Activated CD8-positive, alpha-beta T cell treated with anti-CD3 and anti-CD28 coated beads for 36 hours (primary cell): Measurements from ENCODE around the gene FAM186B. TPM values are rescaled to one million over a fixed set of nuclear protein-coding genes. Genes with fewer than 3 reads are reported as not detected.

Experiments
- ATAC-seq: fragments of 200-7000 bp; cut with Tn5 transposase; one replicate; pipeline ENCODE4 v1.10.0; 2021; ENCODE audit warnings: mild to moderate bottlenecking, moderate library complexity
- CTCF ChIA-PET: fragments of 350-600 bp; sonication (Branson Sonifier 250); formaldehyde crosslinking; loops from one replicate; lab custom pipeline; 2021; ENCODE audit warnings: antibody characterized with exemption; lab: Charles Lee
- POLR2A ChIA-PET: fragments of 350-600 bp; sonication (Branson Sonifier 250); formaldehyde crosslinking; loops from one replicate; lab custom pipeline; 2021; ENCODE audit warnings: antibody characterized with exemption; lab: Charles Lee
- DNase-seq: peaks from one replicate; pipeline ENCODE4 v3.0.0-alpha.2; 2020
- H3K27ac Mint-ChIP-seq: one replicate; pipeline ENCODE4 v1.8.0; 2021; ENCODE audit warnings: mild to moderate bottlenecking, mixed read lengths
- H3K27me3 Mint-ChIP-seq: one replicate; pipeline ENCODE4 v1.8.0; 2021; ENCODE audit warnings: mixed read lengths
- H3K36me3 Mint-ChIP-seq: one replicate; pipeline ENCODE4 v1.8.0; 2021; ENCODE audit warnings: low read depth, mixed read lengths
- H3K4me1 Mint-ChIP-seq: one replicate; pipeline ENCODE4 v1.8.0; 2021; ENCODE audit warnings: low read depth, mixed read lengths
- H3K4me3 Mint-ChIP-seq: one replicate; pipeline ENCODE4 v1.8.0; 2021; ENCODE audit warnings: mild to moderate bottlenecking, moderate library complexity, mixed read lengths
- H3K9me3 Mint-ChIP-seq: one replicate; pipeline ENCODE4 v1.8.0; 2021; ENCODE audit warnings: mixed read lengths
- CTCF ChIP-seq: fragments of 200-600 bp; IDR thresholded peaks from one replicate; pipeline ENCODE4 v1.8.0; 2022; ENCODE audit warnings: antibody characterized with exemption, mild to moderate bottlenecking
- intact Hi-C: fragments of 100-400 bp; cut with micrococcal nuclease; formaldehyde crosslinking; loops from one replicate; pipeline ENCODE4 v1.10.0; 2022
- total RNA-seq, 2 experiments: library from RNA; stranded (reverse); gene quantifications; one replicate each; pipeline ENCODE4 v1.2.3, GENCODE V29; 2021

The FAM186B gene
- total RNA-seq, 2 experiments from 2014 or later: not detected

DNA sequence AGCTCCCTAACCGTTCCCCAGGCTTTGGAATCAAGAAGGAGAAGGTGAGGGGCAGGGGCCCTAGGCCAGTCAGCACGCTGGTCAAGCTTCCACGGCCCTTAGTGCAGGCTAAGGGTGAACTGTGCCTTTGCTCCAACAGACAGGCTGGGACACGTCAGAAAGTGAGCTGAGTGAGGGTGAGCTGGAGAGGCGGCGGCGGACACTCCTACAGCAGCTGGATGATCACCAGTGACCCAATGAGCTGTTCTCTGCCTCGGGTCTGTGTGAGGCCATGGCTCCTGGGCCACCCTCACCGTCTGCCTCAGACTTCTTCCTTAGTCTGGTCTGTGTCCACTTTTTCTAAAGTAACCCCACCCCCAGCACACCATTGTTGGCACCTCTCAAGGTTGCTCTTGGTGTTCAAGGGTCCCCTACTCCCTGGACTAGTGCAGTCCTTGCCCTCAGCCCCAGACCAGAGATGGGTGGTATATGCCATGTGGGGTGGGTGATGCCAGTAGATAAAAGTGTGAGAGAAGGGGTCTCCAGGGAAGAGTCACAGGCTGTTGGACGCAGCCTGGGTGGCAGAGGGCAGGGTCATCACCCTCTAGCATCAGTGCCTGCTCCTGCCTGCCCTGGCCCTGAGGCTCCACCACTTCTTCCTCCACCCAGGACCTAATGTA, 38.7 kb upstream of the FAM186B start:
- Mint-ChIP-seq H3K4me1 (peaks cover 20% of the 10 kb centered on the region), H3K27ac (peak overlapping the region; percentile 77), H3K9me3 (no peaks in the 10 kb centered on the region), H3K27me3 (no peaks in the 10 kb centered on the region), H3K36me3 (peaks cover 25% of the 10 kb centered on the region), H3K4me3 (no peak overlapping the region)
- ChIA-PET POLR2A (interaction anchor here (0.6 to 2.2 kb wide), 6 partner anchors 17 to 67 kb away, joined by 3 to 6 read pairs (median 4); no protein-coding TSS in a partner anchor), CTCF (interaction anchor here (0.9 to 25.4 kb wide), 19 partner anchors 10 to 195 kb away, joined by 3 to 556 read pairs (median 7); partner anchors contain the start of genes FMNL3 and TMBIM6)
- ATAC-seq (peak; percentile 22), DNase-seq (no peak)
- intact Hi-C loops: loop anchor here (2.0 kb wide), 1 partner anchor 63 kb away; the partner anchor contains the start of gene FMNL3
- no peak for TF ChIP-seq CTCF

DNA sequence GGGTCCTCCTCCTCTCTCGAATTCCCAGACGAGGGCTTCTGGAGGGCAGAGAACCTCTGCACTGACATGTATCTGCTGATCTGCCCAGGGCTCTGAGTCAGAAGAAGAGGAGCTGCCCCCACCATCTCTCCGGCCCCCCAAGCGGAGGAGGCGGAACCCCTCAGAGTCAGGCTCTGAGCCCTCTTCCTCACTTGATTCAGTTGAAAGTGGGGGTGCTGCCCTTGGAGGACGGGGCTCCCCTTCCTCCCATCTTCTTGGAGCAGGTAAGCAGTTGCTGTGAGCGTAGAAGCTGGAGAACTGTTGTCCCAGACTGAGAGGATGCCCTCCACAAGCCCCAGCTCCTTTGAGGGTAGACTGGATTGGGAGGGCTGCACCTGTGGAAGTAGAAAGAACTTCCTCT, 37.7 kb upstream of the FAM186B start:
- Mint-ChIP-seq H3K36me3 (peaks cover 17% of the 10 kb centered on the region), H3K27ac (no peak overlapping the region), H3K9me3 (no peaks in the 10 kb centered on the region), H3K27me3 (no peaks in the 10 kb centered on the region), H3K4me1 (peaks cover 22% of the 10 kb centered on the region), H3K4me3 (no peak overlapping the region)
- CTCF ChIA-PET: interaction anchor here (0.7 to 25.4 kb wide), 12 partner anchors 11 to 135 kb away, joined by 3 to 556 read pairs (median 9); partner anchors contain the start of genes FMNL3 and TMBIM6
- POLR2A ChIA-PET: interaction anchor here (1.0 to 2.2 kb wide), 2 partner anchors 62 to 66 kb away, joined by 5 to 6 read pairs; no protein-coding TSS in a partner anchor
- intact Hi-C loops: no loop called here
- no peak for TF ChIP-seq CTCF
- ATAC-seq (no peak), DNase-seq (no peak)

- DNase-seq: no peak
- no peaks in the 10 kb centered on the region for H3K27me3 Mint-ChIP-seq
- H3K4me3 Mint-ChIP-seq: no peak overlapping the region
- peaks cover 22% of the 10 kb centered on the region for H3K4me1 Mint-ChIP-seq
- no peak for TF ChIP-seq CTCF
- no peak for ATAC-seq
- H3K9me3 Mint-ChIP-seq: no peaks in the 10 kb centered on the region
- ChIA-PET POLR2A (interaction anchor here (1.1 to 1.2 kb wide), 2 partner anchors 61 to 63 kb away, joined by 4 to 5 read pairs; no protein-coding TSS in a partner anchor), CTCF (interaction anchor here (2.7 to 25.4 kb wide), 5 partner anchors 21 to 98 kb away, joined by 15 to 556 read pairs (median 26); partner anchors contain the start of genes FMNL3 and TMBIM6)
- H3K27ac Mint-ChIP-seq: no peak overlapping the region
- intact Hi-C loops: no loop called here
- peaks cover 16% of the 10 kb centered on the region for H3K36me3 Mint-ChIP-seq
Observed at GRCh38 chr12:49642370-49642802, 36.9 kb upstream of the FAM186B start.

DNA sequence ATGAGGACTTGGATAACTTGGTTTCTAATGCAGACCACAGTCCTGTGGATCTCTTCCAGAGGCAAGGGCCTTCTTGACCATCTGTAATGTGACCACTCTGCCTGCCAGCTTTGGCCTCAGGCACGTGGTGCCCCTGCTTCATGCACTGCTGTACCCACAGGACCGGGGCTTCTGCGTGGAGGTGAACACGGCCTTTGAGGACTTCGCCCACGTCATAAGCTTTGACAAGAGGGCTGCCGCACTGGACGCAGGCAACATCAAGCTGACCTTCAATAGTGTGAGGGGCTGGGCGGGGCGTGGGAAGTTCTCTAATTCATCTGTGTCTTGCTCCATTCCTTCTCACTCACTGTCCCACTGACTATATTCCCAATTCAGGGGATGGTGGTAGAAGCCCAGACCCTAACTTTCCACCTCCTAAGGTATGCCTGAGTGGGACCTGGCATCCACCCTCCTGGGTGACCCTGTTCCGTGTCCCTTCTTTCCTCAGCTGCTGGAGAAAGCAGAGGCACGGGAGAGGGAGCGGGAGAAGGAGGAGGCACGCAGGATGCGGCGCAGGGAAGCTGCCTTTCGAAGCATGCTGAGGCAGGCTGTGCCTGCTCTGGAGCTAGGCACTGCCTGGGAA, 36.4 kb upstream of the FAM186B start:
- DNase-seq (no peak), ATAC-seq (no peak)
- Mint-ChIP-seq H3K27ac (no peak overlapping the region), H3K36me3 (peaks cover 16% of the 10 kb centered on the region), H3K4me1 (peaks cover 27% of the 10 kb centered on the region), H3K9me3 (no peaks in the 10 kb centered on the region), H3K4me3 (no peak overlapping the region), H3K27me3 (no peaks in the 10 kb centered on the region)
- intact Hi-C loops: no loop called here
- TF ChIP-seq CTCF: no peak
- POLR2A ChIA-PET: interaction anchor here (1.1 to 1.2 kb wide), 3 partner anchors 9 to 63 kb away, joined by 3 to 5 read pairs (median 4); no protein-coding TSS in a partner anchor
- CTCF ChIA-PET: interaction anchor here (1.1 to 25.4 kb wide), 5 partner anchors 17 to 198 kb away, joined by 3 to 556 read pairs (median 23); partner anchors contain the start of genes FMNL3 and TMBIM6
